GM12875 (cell line): ENCODE results near the gene GNG12.

Experiments
- H3K4me3 ChIP-seq: one replicate; pipeline ENCODE4 v1.5.1; 2011; ENCODE audit warnings: low read depth, low read length, control low read depth
- CTCF ChIP-seq: IDR thresholded peaks from 2 replicates; pipeline ENCODE4 v1.5.1; 2011; ENCODE audit warnings: low read depth, mild to moderate bottlenecking, control low read depth, inconsistent platforms, low read length, moderate library complexity, borderline replicate concordance; ENCODE audit not compliant: insufficient read depth

GNG12 gene

GRCh38 chr1:67704351-67704750, 128.9 kb downstream of the GNG12 start:
- no peak overlapping the region for H3K4me3 ChIP-seq
- TF ChIP-seq CTCF: no peak

GRCh38 chr1:67701876-67702275, 131.4 kb downstream of the GNG12 start:
- no peak overlapping the region for H3K4me3 ChIP-seq
- TF ChIP-seq CTCF: no peak

GRCh38 chr1:67700692-67701410, 132.4 kb downstream of the GNG12 start:
- H3K4me3 ChIP-seq: no peak overlapping the region
- no peak for TF ChIP-seq CTCF

GRCh38 chr1:67700220-67700619, 133.0 kb downstream of the GNG12 start:
- no peak for TF ChIP-seq CTCF

GRCh38 chr1:67696708-67697107, 136.6 kb downstream of the GNG12 start:
- TF ChIP-seq CTCF: no peak
- H3K4me3 ChIP-seq: no peak overlapping the region

More at GRCh38 chr1:67700220-67700619, 133.0 kb downstream of the GNG12 start:
- H3K4me3 ChIP-seq: no peak overlapping the region

- H3K4me3 ChIP-seq: no peak overlapping the region
- no peak for TF ChIP-seq CTCF
Observed at GRCh38 chr1:67695963-67696362, 137.3 kb downstream of the GNG12 start.

- no peak for TF ChIP-seq CTCF
- no peak overlapping the region for H3K4me3 ChIP-seq
Observed at GRCh38 chr1:67691712-67692111, 141.6 kb downstream of the GNG12 start.
